ENCODE results near the gene ARL5B.
"Not testable (repeated sequence)": the region's sequence is repeated elsewhere in the genome, so short reads cannot be mapped to it uniquely, and the experiment has no call there.

Gene ARL5B, protein sequence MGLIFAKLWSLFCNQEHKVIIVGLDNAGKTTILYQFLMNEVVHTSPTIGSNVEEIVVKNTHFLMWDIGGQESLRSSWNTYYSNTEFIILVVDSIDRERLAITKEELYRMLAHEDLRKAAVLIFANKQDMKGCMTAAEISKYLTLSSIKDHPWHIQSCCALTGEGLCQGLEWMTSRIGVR

GRCh38 chr10:18659125-18659818, at the start of gene ARL5B:
ARL5B (plus strand) TSS chr10:18659431; CDS start chr10:18659638, 207 bp downstream.
- Histone ChIP-seq H3K27me3 (ENCODE audit: control insufficient read depth, insufficient read depth, low read length) (no peaks in the 10 kb centered on the region), H3K9me3 (ENCODE audit: control insufficient read depth, insufficient read depth, low read length) (no peaks in the 10 kb centered on the region), H3K27ac (ENCODE audit: low read depth, low read length) (peak within 1 kb of the TSS; percentile 92), H3K4me3 (ENCODE audit: low read depth, low read length) (peak within 1 kb of the TSS; percentile 98), H3K4me1 (ENCODE audit: control insufficient read depth, insufficient read depth, low read length) (peaks cover 25% of the 10 kb centered on the region), H3K9ac (ENCODE audit: low read depth, low read length) (peak within 1 kb of the TSS; percentile 95), H3K36me3 (ENCODE audit: control insufficient read depth, insufficient read depth, low read length) (no peaks in the 10 kb centered on the region; the same call in 1 of the 2 replicates)

GRCh38 chr10:18610517-18610916, 48.7 kb upstream of the ARL5B start:
- no peaks in the 10 kb centered on the region for H3K27me3 ChIP-seq (ENCODE audit: control insufficient read depth, insufficient read depth, low read length)
- no peaks in the 10 kb centered on the region for H3K4me1 ChIP-seq (ENCODE audit: control insufficient read depth, insufficient read depth, low read length)
- H3K9ac ChIP-seq (ENCODE audit: low read depth, low read length): no peak overlapping the region
- H3K27ac ChIP-seq (ENCODE audit: low read depth, low read length): peak overlapping the region; percentile 33
- no peak overlapping the region for H3K4me3 ChIP-seq (ENCODE audit: low read depth, low read length)
- H3K9me3 ChIP-seq (ENCODE audit: control insufficient read depth, insufficient read depth, low read length): no peaks in the 10 kb centered on the region
- H3K36me3 ChIP-seq (ENCODE audit: control insufficient read depth, insufficient read depth, low read length): peaks cover 43% of the 10 kb centered on the region

- Histone ChIP-seq H3K27me3 (ENCODE audit: control insufficient read depth, insufficient read depth, low read length) (no peaks in the 10 kb centered on the region), H3K27ac (ENCODE audit: low read depth, low read length) (peak overlapping the region; percentile 31), H3K4me3 (ENCODE audit: low read depth, low read length) (no peak overlapping the region), H3K9ac (ENCODE audit: low read depth, low read length) (no peak overlapping the region), H3K36me3 (ENCODE audit: control insufficient read depth, insufficient read depth, low read length) (peaks cover 43% of the 10 kb centered on the region), H3K9me3 (ENCODE audit: control insufficient read depth, insufficient read depth, low read length) (no peaks in the 10 kb centered on the region), H3K4me1 (ENCODE audit: control insufficient read depth, insufficient read depth, low read length) (no peaks in the 10 kb centered on the region)
Measured at GRCh38 chr10:18611168-18611567, 48.1 kb upstream of the ARL5B start.

GRCh38 chr10:18615618-18616017, 43.6 kb upstream of the ARL5B start:
- Histone ChIP-seq H3K27ac (ENCODE audit: low read depth, low read length) (no peak overlapping the region), H3K27me3 (ENCODE audit: control insufficient read depth, insufficient read depth, low read length) (no peaks in the 10 kb centered on the region), H3K4me1 (ENCODE audit: control insufficient read depth, insufficient read depth, low read length) (no peaks in the 10 kb centered on the region), H3K9ac (ENCODE audit: low read depth, low read length) (no peak overlapping the region), H3K4me3 (ENCODE audit: low read depth, low read length) (no peak overlapping the region), H3K36me3 (ENCODE audit: control insufficient read depth, insufficient read depth, low read length) (peaks cover 32% of the 10 kb centered on the region), H3K9me3 (ENCODE audit: control insufficient read depth, insufficient read depth, low read length) (no peaks in the 10 kb centered on the region)

DNA sequence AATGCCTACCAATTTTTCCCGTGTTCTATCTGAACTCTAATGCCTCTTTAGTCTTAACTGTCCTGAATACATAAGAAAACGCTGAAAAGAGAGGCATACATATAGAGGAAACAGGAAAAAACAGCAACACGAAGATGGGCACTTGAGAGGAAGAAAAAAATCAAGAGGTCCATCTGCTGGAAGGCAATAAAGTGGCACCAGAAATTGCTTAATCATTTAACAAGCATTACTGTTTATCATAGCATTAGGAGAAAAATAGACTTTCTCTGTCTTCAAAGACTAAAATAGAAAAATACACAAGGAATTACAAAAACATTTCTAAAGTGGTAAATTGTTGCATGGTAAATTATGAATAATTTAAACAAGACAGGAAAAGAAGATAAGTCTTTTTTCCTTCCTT, 42.9 kb upstream of the ARL5B start:
- Histone ChIP-seq H3K9me3 (ENCODE audit: control insufficient read depth, insufficient read depth, low read length) (no peaks in the 10 kb centered on the region), H3K36me3 (ENCODE audit: control insufficient read depth, insufficient read depth, low read length) (peaks cover 37% of the 10 kb centered on the region), H3K9ac (ENCODE audit: low read depth, low read length) (no peak overlapping the region), H3K27me3 (ENCODE audit: control insufficient read depth, insufficient read depth, low read length) (no peaks in the 10 kb centered on the region), H3K4me1 (ENCODE audit: control insufficient read depth, insufficient read depth, low read length) (no peaks in the 10 kb centered on the region), H3K4me3 (ENCODE audit: low read depth, low read length) (no peak overlapping the region), H3K27ac (ENCODE audit: low read depth, low read length) (no peak overlapping the region)

DNA sequence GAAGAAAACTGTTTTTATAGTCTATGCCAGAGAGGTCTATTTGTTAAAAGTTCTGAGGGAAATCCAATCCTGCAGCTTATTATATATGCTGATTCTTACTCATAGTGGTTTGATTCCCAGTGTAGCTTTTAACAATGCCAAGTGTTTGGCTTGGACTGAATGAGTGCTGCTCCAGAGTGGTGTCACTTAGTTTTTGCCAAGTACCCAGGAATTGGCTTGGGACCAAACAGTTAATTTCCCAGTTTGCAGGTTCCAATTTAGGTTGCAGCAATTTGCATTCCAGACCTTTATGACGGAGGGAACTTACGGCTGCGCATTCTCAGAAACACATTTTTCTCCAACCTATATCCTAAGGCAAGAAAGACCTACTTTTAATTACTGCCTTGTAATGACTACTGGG, 40.2 kb upstream of the ARL5B start:
- no peaks in the 10 kb centered on the region for H3K4me1 ChIP-seq (ENCODE audit: control insufficient read depth, insufficient read depth, low read length)
- H3K9ac ChIP-seq (ENCODE audit: low read depth, low read length): no peak overlapping the region
- no peaks in the 10 kb centered on the region for H3K27me3 ChIP-seq (ENCODE audit: control insufficient read depth, insufficient read depth, low read length)
- no peaks in the 10 kb centered on the region for H3K9me3 ChIP-seq (ENCODE audit: control insufficient read depth, insufficient read depth, low read length)
- no peak overlapping the region for H3K4me3 ChIP-seq (ENCODE audit: low read depth, low read length)
- no peak overlapping the region for H3K27ac ChIP-seq (ENCODE audit: low read depth, low read length)
- peaks cover 18% of the 10 kb centered on the region; the same call in 1 of the 2 replicates for H3K36me3 ChIP-seq (ENCODE audit: control insufficient read depth, insufficient read depth, low read length)

- Histone ChIP-seq H3K9me3 (ENCODE audit: control insufficient read depth, insufficient read depth, low read length) (no peaks in the 10 kb centered on the region), H3K27ac (ENCODE audit: low read depth, low read length) (no peak overlapping the region), H3K27me3 (ENCODE audit: control insufficient read depth, insufficient read depth, low read length) (no peaks in the 10 kb centered on the region), H3K4me3 (ENCODE audit: low read depth, low read length) (no peak overlapping the region), H3K9ac (ENCODE audit: low read depth, low read length) (no peak overlapping the region), H3K36me3 (ENCODE audit: control insufficient read depth, insufficient read depth, low read length) (peaks cover 13% of the 10 kb centered on the region; the same call in 1 of the 2 replicates), H3K4me1 (ENCODE audit: control insufficient read depth, insufficient read depth, low read length) (no peaks in the 10 kb centered on the region)
Measured at GRCh38 chr10:18620856-18621255, 38.4 kb upstream of the ARL5B start.

DNA sequence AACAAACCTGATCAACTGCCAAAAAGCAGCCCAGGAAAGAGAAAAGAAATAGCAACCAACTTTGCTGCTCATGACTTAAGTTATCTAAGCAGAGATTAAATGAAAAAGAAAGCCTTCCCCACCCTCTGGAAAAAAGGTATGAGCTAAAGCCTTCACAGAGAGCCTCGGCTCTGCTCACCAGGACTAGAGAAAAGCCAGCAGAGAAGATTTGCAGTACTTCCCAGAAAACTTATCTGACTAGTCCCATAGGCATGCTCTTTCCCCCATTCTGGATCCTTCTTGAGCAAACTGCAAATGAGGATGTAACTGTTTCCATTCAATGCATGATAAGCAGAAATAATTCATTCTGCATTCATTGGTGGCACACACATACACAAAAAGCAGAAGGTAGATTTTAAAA, 35.6 kb upstream of the ARL5B start:
- not testable (repeated sequence) for H3K9me3 ChIP-seq (ENCODE audit: control insufficient read depth, insufficient read depth, low read length); H3K27me3 ChIP-seq (ENCODE audit: control insufficient read depth, insufficient read depth, low read length); H3K4me3 ChIP-seq (ENCODE audit: low read depth, low read length); H3K4me1 ChIP-seq (ENCODE audit: control insufficient read depth, insufficient read depth, low read length); H3K9ac ChIP-seq (ENCODE audit: low read depth, low read length); H3K27ac ChIP-seq (ENCODE audit: low read depth, low read length)
- H3K36me3 ChIP-seq (ENCODE audit: control insufficient read depth, insufficient read depth, low read length): peaks cover 14% of the 10 kb centered on the region; the same call in 1 of the 2 replicates

- H3K4me1 ChIP-seq (ENCODE audit: control insufficient read depth, insufficient read depth, low read length): no peaks in the 10 kb centered on the region
- no peak overlapping the region for H3K4me3 ChIP-seq (ENCODE audit: low read depth, low read length)
- no peaks in the 10 kb centered on the region for H3K27me3 ChIP-seq (ENCODE audit: control insufficient read depth, insufficient read depth, low read length)
- H3K36me3 ChIP-seq (ENCODE audit: control insufficient read depth, insufficient read depth, low read length): peaks cover 12% of the 10 kb centered on the region; the same call in 1 of the 2 replicates
- no peaks in the 10 kb centered on the region for H3K9me3 ChIP-seq (ENCODE audit: control insufficient read depth, insufficient read depth, low read length)
- H3K9ac ChIP-seq (ENCODE audit: low read depth, low read length): no peak overlapping the region
- no peak overlapping the region for H3K27ac ChIP-seq (ENCODE audit: low read depth, low read length)
Measured at GRCh38 chr10:18625886-18626285, 33.3 kb upstream of the ARL5B start.

DNA sequence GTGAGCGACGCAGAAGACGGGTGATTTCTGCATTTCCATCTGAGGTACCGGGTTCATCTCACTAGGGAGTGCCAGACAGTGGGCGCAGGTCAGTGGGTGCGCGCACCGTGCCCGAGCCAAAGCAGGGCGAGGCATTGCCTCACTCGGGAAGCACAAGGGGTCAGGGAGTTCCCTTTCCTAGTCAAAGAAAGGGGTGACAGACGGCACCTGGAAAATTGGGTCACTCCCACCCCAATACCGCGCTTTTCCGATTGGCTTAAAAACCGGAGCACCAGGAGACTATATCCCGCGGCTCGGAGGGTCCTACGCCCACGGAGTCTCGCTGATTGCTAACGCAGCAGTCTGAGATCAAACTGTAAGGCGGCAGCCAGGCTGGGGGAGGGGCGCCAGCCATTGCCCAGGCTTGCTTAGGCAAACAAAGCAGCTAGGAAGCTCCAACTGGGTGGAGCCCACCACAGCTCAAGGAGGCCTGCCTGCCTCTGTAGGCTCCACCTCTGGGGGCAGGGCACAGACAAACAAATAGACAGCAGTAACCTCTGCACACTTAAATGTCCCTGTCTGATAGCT, 31.7 kb upstream of the ARL5B start:
- peak overlapping the region; percentile 84 for H3K27ac ChIP-seq (ENCODE audit: low read depth, low read length)
- H3K27me3 ChIP-seq (ENCODE audit: control insufficient read depth, insufficient read depth, low read length); H3K36me3 ChIP-seq (ENCODE audit: control insufficient read depth, insufficient read depth, low read length); H3K9me3 ChIP-seq (ENCODE audit: control insufficient read depth, insufficient read depth, low read length); H3K4me1 ChIP-seq (ENCODE audit: control insufficient read depth, insufficient read depth, low read length): not testable (repeated sequence)
- peak overlapping the region; percentile 72 for H3K4me3 ChIP-seq (ENCODE audit: low read depth, low read length)
- peak overlapping the region; percentile 89 for H3K9ac ChIP-seq (ENCODE audit: low read depth, low read length)

DNA sequence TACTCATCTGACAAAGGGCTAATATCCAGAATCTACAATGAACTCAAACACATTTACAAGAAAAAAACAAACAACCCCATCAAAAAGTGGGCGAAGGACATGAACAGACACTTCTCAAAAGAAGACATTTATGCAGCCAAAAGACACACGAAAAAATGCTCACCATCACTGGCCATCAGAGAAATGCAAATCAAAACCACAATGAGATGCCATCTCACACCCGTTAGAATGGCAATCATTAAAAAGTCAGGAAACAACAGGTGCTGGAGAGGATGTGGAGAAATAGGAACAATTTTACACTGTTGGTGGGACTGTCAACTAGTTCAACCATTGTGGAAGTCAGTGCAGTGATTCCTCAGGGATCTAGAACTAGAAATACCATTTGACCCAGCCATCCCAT, 26.7 kb upstream of the ARL5B start:
- not testable (repeated sequence) for H3K27me3 ChIP-seq (ENCODE audit: control insufficient read depth, insufficient read depth, low read length); H3K4me1 ChIP-seq (ENCODE audit: control insufficient read depth, insufficient read depth, low read length); H3K9ac ChIP-seq (ENCODE audit: low read depth, low read length); H3K27ac ChIP-seq (ENCODE audit: low read depth, low read length); H3K4me3 ChIP-seq (ENCODE audit: low read depth, low read length); H3K9me3 ChIP-seq (ENCODE audit: control insufficient read depth, insufficient read depth, low read length); H3K36me3 ChIP-seq (ENCODE audit: control insufficient read depth, insufficient read depth, low read length)
